Activated naive CD8-positive, alpha-beta T cell treated with anti-CD3 and anti-CD28 coated beads for 36 hours (primary cell): ENCODE results near the gene PIN1. TPM values are rescaled to one million over a fixed set of nuclear protein-coding genes. Genes with fewer than 3 reads are reported as not detected.
"Not testable (repeated sequence)": the region's sequence is repeated elsewhere in the genome, so short reads cannot be mapped to it uniquely, and the experiment has no call there.

Experiments used
- DNase-seq: peaks from one replicate; pipeline ENCODE4 v3.0.0; 2021
- H3K27ac Mint-ChIP-seq: one replicate; pipeline ENCODE4 v1.8.0; 2022; ENCODE audit warnings: mild to moderate bottlenecking, moderate library complexity, mixed read lengths
- H3K27me3 Mint-ChIP-seq: one replicate; pipeline ENCODE4 v1.8.0; 2022; ENCODE audit warnings: mild to moderate bottlenecking, mixed read lengths
- H3K36me3 Mint-ChIP-seq: one replicate; pipeline ENCODE4 v1.8.0; 2021; ENCODE audit warnings: mild to moderate bottlenecking, mixed read lengths
- H3K4me1 Mint-ChIP-seq: one replicate; pipeline ENCODE4 v1.8.0; 2021; ENCODE audit warnings: mixed read lengths
- H3K4me3 Mint-ChIP-seq: one replicate; pipeline ENCODE4 v1.8.0; 2022; ENCODE audit warnings: mild to moderate bottlenecking, moderate library complexity, mixed read lengths
- H3K9me3 Mint-ChIP-seq: one replicate; pipeline ENCODE4 v1.8.0; 2022; ENCODE audit warnings: mixed read lengths
- total RNA-seq, 2 experiments: library from RNA; stranded (reverse); gene quantifications; one replicate each; pipeline ENCODE4 v1.2.3, GENCODE V29; 2021

The PIN1 gene
- total RNA-seq, 2 experiments from 2014 or later: 85.5 to 90.9 TPM

DNA sequence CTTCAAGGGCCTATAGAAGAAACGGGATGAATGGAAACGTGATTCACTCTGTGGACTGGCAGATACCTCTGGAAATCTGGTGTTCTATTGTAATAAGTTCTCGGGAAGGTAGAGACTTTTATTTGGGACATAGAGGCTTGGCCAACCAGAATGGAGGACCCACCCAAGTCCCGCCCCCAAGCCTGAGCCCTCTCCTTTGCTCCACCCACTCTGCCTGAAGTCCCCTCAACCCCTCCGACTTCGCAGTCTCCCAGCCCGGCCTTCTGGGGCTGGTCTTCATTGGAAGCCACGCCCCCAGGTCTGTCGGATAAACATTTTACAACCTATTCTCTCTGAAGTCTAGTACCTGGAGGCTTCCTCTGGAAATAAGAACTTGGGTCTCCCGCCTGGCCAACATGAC lies 33.1 kb upstream of the PIN1 start:
- H3K9me3 Mint-ChIP-seq: no peaks in the 10 kb centered on the region
- no peaks in the 10 kb centered on the region for H3K27me3 Mint-ChIP-seq
- H3K36me3 Mint-ChIP-seq: no peaks in the 10 kb centered on the region
- DNase-seq: no peak
- H3K27ac Mint-ChIP-seq: no peak overlapping the region
- no peak overlapping the region for H3K4me3 Mint-ChIP-seq
- peaks cover 4% of the 10 kb centered on the region for H3K4me1 Mint-ChIP-seq

DNA sequence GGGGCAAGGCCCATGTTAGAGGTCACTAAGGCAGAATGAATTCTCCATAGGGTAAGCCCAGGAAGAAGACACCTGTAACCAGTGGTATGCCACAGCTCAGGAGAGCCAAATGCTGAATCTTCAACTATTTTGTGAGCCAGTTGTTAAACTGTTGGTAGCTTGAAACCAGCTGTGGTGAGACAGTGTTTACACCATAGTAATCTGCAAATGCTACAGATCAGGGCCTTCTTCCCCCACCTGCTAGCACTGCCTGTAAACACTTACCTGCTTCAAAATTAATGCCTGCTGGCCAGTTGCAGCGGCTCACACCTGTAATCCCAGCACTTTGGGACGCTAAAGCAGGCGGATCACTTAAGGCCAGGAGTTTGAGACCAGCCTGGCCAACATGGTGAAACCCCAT lies 28.3 kb upstream of the PIN1 start:
- no peak for DNase-seq
- peaks cover 16% of the 10 kb centered on the region for H3K36me3 Mint-ChIP-seq
- H3K27me3 Mint-ChIP-seq: no peaks in the 10 kb centered on the region
- no peaks in the 10 kb centered on the region for H3K9me3 Mint-ChIP-seq
- H3K4me1 Mint-ChIP-seq: peaks cover 17% of the 10 kb centered on the region
- H3K27ac Mint-ChIP-seq: no peak overlapping the region
- H3K4me3 Mint-ChIP-seq: no peak overlapping the region

DNA sequence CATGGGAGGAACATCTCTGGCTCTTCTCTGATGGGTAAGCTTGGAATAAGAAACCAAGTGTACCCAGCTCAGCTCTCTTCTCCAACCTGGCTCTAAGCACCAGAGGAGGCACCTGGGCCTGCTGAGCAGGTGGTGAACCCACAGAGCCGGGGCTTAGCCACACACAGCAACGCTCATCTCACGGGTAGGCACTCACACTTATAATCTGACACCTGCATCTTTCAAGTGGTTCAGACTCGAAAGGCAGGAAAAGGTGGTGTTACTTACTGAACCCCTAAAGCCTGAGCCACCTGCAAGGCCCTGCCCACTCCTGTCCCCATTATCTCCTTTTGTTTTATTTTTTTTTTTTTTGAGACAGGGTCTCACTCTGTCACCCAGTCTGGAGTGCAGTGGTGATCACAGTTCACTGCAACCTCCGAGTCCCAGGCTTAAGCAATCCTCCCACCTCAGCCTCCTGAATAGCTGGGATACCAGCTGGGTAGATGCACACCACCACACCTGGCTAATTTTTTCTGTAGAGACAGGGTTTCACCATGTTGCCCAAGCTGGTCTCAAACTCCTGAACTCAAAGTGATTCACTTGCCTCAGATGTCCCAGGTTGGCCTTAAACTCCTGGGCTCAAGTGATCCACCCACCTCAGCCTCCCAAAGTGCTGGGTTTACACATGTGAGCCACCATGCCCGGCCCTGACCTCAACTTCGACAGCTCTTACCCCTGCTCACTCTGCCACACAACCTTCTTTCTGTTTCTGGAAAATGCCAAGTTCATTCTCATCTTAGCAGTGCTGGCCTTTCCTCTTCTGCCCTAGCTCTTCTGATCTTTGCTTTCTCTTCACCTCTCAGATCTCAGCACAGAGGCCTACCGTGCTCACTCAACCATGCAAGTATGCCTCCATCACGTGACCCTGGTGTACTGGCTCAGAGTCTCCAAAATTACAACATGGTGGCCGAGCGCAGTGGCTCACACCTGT lies 26.0 kb upstream of the PIN1 start:
- DNase-seq: no peak
- peaks cover 22% of the 10 kb centered on the region for H3K36me3 Mint-ChIP-seq
- no peaks in the 10 kb centered on the region for H3K9me3 Mint-ChIP-seq
- peaks cover 15% of the 10 kb centered on the region for H3K4me1 Mint-ChIP-seq
- no peak overlapping the region for H3K4me3 Mint-ChIP-seq
- peak overlapping the region; percentile 21 for H3K27ac Mint-ChIP-seq
- H3K27me3 Mint-ChIP-seq: no peaks in the 10 kb centered on the region

DNA sequence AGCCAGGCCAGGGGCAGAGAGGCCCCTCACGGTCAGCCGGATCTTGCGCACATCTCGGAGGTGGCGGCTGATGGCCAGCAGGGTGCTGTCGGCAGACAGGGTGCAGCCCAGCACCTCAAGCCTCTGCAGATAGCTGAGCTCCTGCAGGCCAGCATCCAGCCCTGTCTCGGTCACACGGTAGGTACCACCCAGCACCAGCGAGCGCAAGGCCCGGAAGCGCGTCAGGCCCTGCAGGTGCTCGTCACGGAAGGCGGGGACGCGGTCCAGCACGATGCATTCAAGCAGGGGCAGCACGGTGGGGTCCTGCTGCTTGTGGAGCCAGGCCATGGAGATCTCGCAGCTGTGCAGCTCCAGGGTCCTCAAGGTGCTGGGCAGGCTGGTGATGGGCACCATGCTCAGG lies 24.0 kb upstream of the PIN1 start:
- no peak for DNase-seq
- Mint-ChIP-seq H3K36me3 (peaks cover 36% of the 10 kb centered on the region), H3K4me1 (peaks cover 15% of the 10 kb centered on the region), H3K4me3 (no peak overlapping the region), H3K9me3 (no peaks in the 10 kb centered on the region), H3K27me3 (no peaks in the 10 kb centered on the region), H3K27ac (no peak overlapping the region)

DNA sequence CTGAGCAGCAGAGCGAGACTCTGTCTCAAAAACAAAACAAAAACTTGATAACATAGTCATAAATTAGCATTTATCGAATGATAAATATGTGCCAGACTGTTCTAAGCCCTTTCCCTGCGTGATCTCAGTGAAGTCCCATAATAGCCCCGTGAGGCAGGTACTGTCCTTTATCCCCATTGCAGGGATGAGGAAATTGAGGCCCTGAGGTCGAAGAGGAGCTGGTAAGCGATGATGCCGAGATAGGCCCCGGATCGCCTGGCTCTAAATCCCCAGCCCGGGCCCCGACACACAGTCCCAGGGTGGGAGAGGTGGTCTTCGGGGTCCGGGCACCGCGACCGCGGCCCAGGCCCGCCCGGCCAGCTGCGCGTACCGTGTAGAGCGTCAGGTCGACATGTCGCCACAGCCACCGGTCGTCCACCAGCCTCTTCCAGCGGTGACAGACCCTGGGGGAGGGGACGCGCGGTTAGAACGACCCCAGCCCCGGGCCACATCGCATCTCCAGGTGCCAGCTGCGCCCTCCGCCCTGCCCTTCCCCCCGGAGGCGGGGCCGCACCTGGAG lies 16.9 kb upstream of the PIN1 start:
- DNase-seq: no peak
- Mint-ChIP-seq H3K27me3 (no peaks in the 10 kb centered on the region), H3K27ac (peak overlapping the region; percentile 93), H3K36me3 (peaks cover 34% of the 10 kb centered on the region), H3K4me1 (peaks cover 15% of the 10 kb centered on the region), H3K9me3 (peaks cover 9% of the 10 kb centered on the region), H3K4me3 (peak overlapping the region; percentile 90)

DNA sequence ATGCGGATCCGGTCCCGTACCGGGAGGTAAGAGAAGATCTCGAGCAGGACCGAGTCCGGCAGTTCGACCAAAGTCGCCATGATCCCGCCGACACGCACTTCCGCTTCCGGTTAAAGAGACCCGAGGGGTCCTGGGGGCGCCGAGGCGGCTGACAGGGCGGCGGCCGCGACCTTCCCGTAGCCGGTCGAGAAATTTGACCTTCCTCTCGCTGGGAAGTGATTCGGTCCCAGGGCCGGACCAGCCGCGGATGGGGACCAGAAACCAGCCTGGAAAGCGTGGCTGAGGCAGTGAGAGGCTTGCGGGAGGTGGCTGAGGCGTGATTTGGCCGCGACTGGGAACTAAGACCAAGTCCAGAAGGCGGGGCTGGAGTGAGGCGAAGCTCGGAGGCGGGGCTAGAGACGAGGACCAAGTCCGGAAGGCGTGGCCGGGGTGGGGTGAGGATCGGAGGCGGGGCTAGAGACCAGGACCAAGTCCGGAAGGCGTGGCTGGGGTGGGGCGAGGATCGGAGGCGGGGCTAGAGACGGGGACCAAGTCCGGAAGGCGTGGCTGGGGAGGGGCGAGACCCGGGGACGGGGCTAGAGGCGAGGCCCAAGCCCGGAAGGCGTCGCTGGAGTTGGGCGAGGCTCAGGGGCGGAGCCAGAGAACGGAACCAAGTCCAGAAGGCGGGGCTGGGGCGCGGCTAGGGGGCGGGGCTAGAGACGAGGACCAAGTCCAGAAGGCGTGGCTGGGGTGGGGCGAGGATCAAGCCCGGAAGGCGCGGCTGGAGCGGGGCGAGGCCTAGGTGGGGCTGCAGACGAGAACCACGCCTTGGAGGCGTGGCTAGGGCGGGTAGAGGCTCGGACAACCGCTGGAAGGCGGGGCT lies 16.2 kb upstream of the PIN1 start, which contains the start of gene FBXL12:
Gene FBXL12, minus strand, starts transcription at position 346 of the 862 bp plus-strand sequence. Its CDS starts 266 bp downstream, at position 80.
- peak within 1 kb of the TSS; percentile 90 for H3K4me3 Mint-ChIP-seq
- peaks cover 9% of the 10 kb centered on the region for H3K9me3 Mint-ChIP-seq
- peaks cover 29% of the 10 kb centered on the region for H3K36me3 Mint-ChIP-seq
- H3K4me1 Mint-ChIP-seq: peaks cover 16% of the 10 kb centered on the region
- no peaks in the 10 kb centered on the region for H3K27me3 Mint-ChIP-seq
- peak; percentile 100 for DNase-seq
- H3K27ac Mint-ChIP-seq: peak within 1 kb of the TSS; percentile 93

DNA sequence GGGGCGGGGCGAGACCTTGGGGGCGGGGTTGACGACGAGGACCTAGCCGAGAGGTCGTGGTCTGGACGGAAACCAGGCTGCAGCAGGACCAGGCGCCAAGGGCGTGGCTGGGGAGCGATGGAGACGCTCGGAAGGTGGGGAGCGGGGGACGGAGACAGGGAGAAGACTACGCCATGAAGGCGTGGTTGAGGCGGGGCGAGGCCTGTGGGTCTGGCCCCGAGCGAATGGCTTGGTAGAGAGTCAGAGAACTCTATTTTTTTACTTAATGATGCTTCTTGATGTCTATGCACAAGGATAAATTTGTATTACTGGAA lies 15.6 kb upstream of the PIN1 start:
- no peaks in the 10 kb centered on the region for H3K27me3 Mint-ChIP-seq
- peak overlapping the region; percentile 93 for H3K27ac Mint-ChIP-seq
- no peak for DNase-seq
- peaks cover 9% of the 10 kb centered on the region for H3K9me3 Mint-ChIP-seq
- H3K4me3 Mint-ChIP-seq: peak overlapping the region; percentile 90
- H3K4me1 Mint-ChIP-seq: peaks cover 16% of the 10 kb centered on the region
- H3K36me3 Mint-ChIP-seq: peaks cover 28% of the 10 kb centered on the region

DNA sequence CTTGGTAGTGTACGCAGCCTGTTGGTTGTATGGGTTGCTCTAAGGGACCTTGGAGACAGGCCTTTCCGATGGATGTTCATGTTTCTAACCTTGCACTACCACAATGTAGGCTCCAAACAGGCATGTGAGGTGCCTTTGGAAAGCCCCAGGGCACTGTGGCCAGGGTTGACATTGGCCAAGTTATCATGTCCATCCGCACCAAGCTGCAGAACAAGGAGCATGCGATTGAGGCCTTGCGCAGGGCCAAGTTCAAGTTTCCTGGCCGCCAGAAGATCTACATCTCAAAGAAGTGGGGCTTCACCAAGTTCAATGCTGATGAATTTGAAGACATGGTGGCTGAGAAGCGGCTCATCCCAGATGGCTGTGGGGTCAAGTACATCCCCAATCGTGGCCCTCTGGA lies 15.1 kb upstream of the PIN1 start:
- H3K27me3 Mint-ChIP-seq, H3K27ac Mint-ChIP-seq, DNase-seq, H3K9me3 Mint-ChIP-seq: not testable (repeated sequence)
- Mint-ChIP-seq H3K4me1 (peaks cover 16% of the 10 kb centered on the region), H3K4me3 (peak overlapping the region; percentile 90), H3K36me3 (peaks cover 24% of the 10 kb centered on the region)

DNA sequence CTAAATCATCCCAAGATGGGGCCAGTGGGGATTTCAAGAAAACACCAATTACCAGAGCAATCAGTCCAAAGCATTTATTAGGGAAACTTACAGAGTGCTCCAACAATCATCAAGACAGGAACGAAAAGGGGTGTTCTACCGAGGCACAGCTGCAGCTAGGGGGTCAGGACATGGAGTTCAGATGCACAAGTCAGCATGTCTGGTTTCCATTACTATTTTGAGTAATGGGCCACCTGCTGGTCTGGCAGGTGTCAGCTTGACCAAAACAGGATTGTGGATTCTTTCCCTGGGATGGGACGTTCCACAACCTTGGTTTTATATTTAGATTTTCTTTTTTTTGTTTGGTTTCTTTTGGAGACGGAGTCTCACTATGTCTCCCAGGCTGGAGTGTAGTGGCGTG lies 11.3 kb upstream of the PIN1 start:
- H3K27me3 Mint-ChIP-seq: no peaks in the 10 kb centered on the region
- no peak overlapping the region for H3K27ac Mint-ChIP-seq
- no peak for DNase-seq
- no peaks in the 10 kb centered on the region for H3K9me3 Mint-ChIP-seq
- no peak overlapping the region for H3K4me3 Mint-ChIP-seq
- peaks cover 16% of the 10 kb centered on the region for H3K4me1 Mint-ChIP-seq
- H3K36me3 Mint-ChIP-seq: peaks cover 14% of the 10 kb centered on the region

DNA sequence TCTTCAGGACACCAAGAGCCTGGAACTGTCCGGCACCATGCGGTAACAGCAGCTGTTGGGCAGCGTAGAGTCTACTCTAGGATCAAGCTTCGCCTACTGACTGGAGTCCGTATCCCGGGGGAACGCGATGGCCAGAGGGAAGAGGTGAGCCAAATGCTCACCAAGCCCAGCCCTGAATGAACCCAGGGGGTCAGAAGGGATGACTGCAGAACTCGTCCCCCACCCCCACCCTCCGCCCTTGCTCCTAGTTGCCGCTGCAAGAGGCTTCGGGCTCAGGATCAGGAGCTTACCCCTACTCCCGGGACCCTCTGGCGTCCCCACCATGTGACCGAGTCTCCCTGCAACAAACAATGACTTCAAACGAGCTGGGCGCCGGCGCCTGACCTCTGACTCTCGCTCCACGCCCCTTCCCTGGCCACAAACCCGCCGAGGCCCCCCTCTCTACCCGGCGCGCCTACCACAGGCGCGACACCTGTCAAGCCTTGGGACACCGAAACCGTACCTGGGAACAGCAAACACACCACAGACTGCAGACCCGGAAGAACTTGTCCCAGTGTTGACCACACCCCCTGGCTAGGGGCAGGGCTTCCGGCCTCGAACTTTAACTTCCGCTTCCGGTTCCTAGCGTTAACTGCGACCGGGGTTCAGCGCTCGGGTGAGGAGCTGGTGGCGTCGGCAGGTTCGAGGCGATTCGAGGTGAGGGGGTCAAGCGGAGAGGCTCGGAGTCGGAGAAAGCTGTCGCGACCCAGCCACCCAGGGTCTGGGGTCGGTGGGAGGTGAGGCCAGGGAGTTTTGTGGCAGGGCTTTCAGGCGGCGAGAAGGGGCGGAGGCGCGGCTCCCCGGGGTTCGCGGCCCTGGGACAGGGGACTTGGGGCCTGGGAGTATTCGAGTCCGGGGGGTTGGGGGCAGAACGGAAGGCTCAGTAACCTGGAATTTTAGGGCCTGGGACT lies 7.6 kb upstream of the PIN1 start, which contains the start of gene UBL5:
Gene UBL5, plus strand, starts transcription at position 630 of the 950 bp plus-strand sequence. CDS start 420 bp downstream, outside the sequence.
- no peaks in the 10 kb centered on the region for H3K9me3 Mint-ChIP-seq
- DNase-seq: peak; percentile 89
- H3K27me3 Mint-ChIP-seq: no peaks in the 10 kb centered on the region
- peak within 1 kb of the TSS; percentile 96 for H3K27ac Mint-ChIP-seq
- H3K4me1 Mint-ChIP-seq: peaks cover 17% of the 10 kb centered on the region
- H3K36me3 Mint-ChIP-seq: peaks cover 17% of the 10 kb centered on the region
- peak within 1 kb of the TSS; percentile 100 for H3K4me3 Mint-ChIP-seq

DNA sequence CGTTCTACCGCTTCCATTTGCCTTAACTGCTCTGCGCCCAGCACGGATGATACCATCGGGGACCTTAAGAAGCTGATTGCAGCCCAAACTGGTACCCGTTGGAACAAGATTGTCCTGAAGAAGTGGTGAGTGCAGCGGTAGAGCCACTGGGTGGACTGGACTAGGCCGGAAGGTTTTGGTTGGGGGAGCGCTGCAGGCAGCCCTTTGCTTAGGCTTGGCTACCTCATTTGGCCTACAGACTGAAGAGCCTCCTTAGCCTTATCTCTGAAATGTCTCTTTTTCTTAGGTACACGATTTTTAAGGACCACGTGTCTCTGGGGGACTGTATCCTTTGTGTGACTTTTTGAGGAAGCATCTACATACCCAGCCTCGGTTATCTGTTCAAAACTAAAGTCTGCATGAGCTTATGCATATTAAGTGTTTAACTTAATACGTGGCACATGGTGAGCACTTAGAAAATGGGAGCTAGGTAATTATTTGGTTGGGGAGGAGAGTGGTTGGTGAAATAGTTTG lies 6.5 kb upstream of the PIN1 start:
- DNase-seq: no peak
- Mint-ChIP-seq H3K9me3 (no peaks in the 10 kb centered on the region), H3K27me3 (no peaks in the 10 kb centered on the region), H3K36me3 (peaks cover 17% of the 10 kb centered on the region), H3K27ac (peak overlapping the region; percentile 67), H3K4me1 (peaks cover 17% of the 10 kb centered on the region), H3K4me3 (peak overlapping the region; percentile 100)

DNA sequence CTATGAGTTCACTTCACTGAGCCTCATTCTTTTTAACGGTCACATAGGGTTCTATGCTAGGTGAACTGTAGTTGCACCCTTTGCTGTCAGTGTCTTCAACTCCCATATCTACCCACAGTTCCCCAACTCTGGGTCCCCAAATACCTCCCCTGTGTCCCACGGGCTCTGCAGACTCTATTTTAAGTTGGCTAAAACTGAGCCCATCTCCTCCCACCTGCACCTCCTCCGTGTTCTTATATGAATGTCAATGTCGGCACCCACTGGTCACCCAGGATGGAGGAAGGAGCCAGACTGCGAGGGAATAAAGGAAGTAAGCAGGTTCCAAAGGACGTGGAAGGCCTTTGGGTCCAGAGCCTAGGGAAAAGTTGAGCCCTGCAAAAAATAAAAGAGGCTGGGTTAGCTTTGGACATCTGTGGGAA lies 802 bp upstream of the PIN1 start:
- peak overlapping the region; percentile 55 for H3K27ac Mint-ChIP-seq

DNA sequence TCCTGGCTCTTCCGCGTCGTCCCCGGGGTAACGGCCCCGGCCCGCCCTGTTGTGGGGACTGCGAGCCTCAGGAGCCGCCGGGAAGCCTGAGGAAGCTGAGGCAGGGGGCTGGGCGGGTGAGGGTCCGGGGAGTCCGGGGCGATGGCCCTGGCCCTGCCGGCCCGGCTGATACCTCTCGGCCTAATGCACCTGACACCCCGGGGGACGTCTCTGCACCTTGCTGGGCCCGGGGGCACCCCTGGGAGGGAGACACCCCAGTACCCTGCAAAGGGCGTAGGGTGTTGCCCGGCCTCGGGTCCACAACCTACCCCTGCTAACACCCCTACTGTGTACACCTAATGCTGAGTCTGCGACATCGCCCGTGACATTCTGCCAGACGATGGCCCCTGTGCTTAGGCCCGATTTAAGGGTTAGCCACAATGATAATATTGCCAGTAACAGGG lies 410 bp downstream of the PIN1 start:
- peaks cover 14% of the 10 kb centered on the region for H3K36me3 Mint-ChIP-seq
- H3K27me3 Mint-ChIP-seq: no peaks in the 10 kb centered on the region

More for the DNA sequence above, 802 bp upstream of the PIN1 start:
- H3K4me1 Mint-ChIP-seq: peaks cover 23% of the 10 kb centered on the region
- H3K9me3 Mint-ChIP-seq: no peaks in the 10 kb centered on the region
- no peaks in the 10 kb centered on the region for H3K27me3 Mint-ChIP-seq
- no peak for DNase-seq
- peak overlapping the region; percentile 91 for H3K4me3 Mint-ChIP-seq
- peaks cover 11% of the 10 kb centered on the region for H3K36me3 Mint-ChIP-seq

DNA sequence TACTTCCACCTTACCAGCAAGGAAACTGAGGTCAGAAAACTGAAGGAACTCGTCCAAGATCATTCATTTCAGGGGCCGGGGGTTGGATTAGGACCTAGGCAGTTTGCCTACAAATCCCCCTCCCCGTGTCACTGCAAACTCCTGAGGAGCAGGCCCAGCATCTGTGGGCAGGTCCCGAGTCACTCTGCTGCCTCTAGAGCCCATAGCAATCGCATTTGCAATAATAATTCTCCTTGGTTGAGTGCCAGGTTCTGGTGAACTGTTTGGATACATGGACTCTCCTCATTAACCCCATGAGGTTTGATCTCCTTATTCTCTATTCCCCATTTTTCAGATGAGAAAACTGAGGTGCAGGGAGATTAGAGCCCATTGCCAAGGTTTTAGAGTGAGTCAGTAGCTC lies 903 bp downstream of the PIN1 start:
- H3K27ac Mint-ChIP-seq: peak overlapping the region; percentile 76
- H3K4me1 Mint-ChIP-seq: peaks cover 21% of the 10 kb centered on the region
- peaks cover 15% of the 10 kb centered on the region for H3K36me3 Mint-ChIP-seq
- H3K27me3 Mint-ChIP-seq: no peaks in the 10 kb centered on the region
- H3K4me3 Mint-ChIP-seq: peak overlapping the region; percentile 91
- no peaks in the 10 kb centered on the region for H3K9me3 Mint-ChIP-seq
- DNase-seq: no peak

More for the DNA sequence above, 410 bp downstream of the PIN1 start:
- DNase-seq: no peak
- Mint-ChIP-seq H3K27ac (no peak overlapping the region), H3K9me3 (no peaks in the 10 kb centered on the region), H3K4me1 (peaks cover 21% of the 10 kb centered on the region), H3K4me3 (peak overlapping the region; percentile 91)
